GM19023 (cell line): Measurements from ENCODE around the gene IL32.
A peak's percentile ranks its signal among the peaks of the same experiment; 100 is the strongest.

Source experiments
- ATAC-seq: cut with Tn5 transposase; IDR thresholded peaks from one replicate; pipeline ENCODE4 v1.9.1; 2021; ENCODE audit warnings: mild to moderate bottlenecking, moderate library complexity; ENCODE audit not compliant: unreplicated experiment

Gene IL32

GRCh38 chr16:3088925-3089716, 23.7 kb downstream of the IL32 start:
- ATAC-seq = no peak

DNA sequence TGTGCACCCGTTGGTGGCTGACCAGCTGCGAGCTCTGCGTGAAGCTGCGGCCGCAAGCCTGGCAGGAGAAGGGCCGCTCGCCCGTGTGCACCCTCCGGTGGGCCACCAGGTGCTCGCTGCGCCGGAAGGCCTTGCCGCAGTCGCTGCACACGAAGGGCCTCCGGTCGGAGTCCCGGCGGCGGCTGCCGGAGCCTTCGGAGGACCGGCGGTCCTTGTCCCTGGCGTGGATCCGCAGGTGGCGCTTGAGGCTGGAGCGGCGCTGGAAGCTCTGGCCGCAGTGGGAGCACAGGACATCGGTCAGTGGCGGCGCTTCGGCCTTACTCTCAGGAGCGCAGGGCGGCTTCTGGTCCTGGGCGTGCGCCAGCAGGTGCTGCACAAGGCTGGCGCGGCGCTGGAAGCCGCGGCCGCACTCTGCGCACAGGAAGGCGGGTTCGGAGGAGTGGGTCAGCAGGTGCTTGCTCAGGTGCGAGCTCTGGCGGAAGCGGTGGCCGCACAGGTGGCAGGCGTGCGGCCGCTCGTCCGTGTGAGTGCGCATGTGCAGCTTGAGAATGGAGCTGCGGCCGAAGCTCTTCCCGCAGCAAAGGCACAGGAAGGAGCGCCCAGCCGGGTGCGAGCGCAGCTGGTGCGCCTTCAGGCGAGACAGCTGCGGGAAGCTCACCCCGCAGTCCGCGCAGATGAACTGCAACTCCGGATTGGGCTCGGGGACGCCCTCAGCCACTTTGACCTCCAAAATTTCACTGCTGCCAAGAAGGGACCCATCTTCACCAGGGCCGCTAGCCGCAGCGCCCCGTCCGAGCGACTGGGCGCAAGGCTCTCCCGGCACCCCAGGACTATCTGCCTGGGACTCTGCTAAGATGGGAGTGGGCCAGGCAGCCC, 24.5 kb downstream of the IL32 start:
- ATAC-seq = no peak

DNA sequence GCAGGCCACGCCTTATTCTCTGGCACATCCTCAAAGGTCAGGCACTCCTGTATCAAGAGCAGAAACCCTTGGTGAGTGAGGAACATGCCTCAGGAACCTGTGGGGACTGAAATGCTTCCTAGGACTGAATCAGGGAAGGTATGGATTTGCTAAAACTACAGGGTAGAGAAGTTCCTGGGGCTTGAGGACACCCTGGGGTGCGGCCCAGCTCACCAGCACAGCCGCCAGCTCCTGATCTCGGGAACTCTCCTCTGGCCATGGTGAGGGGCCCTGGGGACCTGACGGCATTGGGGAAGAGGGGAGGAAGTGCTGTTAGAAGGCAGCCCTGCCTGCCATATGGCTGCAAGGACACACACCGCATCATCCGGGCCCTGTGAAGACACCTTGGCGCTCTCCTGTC, 26.1 kb downstream of the IL32 start:
- no peak for ATAC-seq

DNA sequence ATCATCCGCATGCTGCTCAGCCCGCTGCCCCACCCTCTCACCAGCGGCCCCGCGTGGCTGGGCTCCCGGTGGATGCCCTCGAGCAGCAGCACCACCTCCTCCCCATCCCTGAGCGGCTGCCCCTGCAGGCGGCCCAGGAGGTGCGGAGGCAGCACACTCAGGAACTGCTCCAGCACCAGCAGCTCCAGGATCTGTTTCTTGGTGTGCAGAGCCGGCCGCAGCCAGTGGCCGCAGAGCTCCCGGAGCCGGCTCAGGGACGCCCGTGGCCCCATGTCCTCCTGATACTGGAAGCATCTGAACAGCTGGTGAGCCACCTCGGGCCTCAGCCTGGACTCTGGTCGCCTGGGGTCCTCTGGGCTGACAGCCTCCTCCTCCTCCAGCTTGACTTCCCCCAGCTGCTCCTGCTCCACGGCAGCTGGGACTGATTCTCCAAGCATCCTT, 27.1 kb downstream of the IL32 start:
- ATAC-seq = no peak

- ATAC-seq = no peak
These were observed 29.0 kb downstream of the IL32 start for GRCh38 chr16:3094289-3095027.

DNA sequence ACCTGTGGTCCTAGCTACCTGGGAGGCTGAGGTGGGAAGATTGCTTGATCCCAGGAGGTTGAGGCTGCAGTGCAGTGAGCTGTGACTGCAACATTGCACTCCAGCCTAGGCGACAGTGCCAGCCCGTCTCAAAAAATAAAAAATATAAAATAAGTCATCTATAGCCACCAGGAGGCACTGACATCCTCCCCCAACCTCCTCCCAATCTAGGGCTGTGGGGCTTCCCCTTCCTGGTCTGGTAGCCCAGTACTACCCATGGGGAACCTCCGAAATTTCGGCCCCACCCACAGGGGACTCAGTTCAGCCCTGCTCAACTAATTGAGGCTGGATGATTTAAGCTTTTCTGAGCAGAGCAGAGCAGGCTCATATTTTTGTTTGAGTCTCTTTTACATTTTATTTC, 30.4 kb downstream of the IL32 start:
- peak; percentile 63 for ATAC-seq

DNA sequence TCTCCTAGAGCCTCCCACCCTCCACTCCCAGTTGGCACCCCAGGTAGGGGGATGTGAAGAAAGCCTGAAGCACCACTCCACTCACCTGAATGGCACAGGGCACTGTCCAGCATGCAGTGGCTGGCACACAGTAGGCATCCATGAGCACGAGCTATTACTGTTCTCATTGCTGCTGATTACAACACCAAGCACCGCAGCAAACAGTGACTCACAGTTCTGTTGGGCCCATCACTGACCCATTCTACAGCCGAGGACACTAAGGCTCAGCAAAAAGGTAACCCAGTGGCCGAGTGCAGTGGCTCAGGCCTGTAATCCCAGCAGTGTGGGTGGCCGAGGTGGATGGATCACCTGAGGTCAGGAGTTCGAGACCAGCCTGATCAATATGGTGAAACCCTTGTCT, 30.9 kb downstream of the IL32 start:
- no peak for ATAC-seq

GRCh38 chr16:3097266-3097665, 31.8 kb downstream of the IL32 start:
- no peak for ATAC-seq

GRCh38 chr16:3098459-3099394, 33.3 kb downstream of the IL32 start, which contains the start of gene ZSCAN10:
ZSCAN10 (minus strand) TSS chr16:3099294; CDS start chr16:3092937, 6,357 bp downstream.
- ATAC-seq = no peak

- no peak for ATAC-seq
These were observed 33.9 kb downstream of the IL32 start for GRCh38 chr16:3099395-3099731.

GRCh38 chr16:3099732-3100499, 34.5 kb downstream of the IL32 start:
- ATAC-seq = no peak

GRCh38 chr16:3101018-3101840, 35.8 kb downstream of the IL32 start:
- ATAC-seq = no peak

GRCh38 chr16:3101841-3102470, 36.5 kb downstream of the IL32 start:
- ATAC-seq = no peak

- ATAC-seq = peak; percentile 82
These were observed 40.9 kb downstream of the IL32 start for GRCh38 chr16:3106205-3106928.

GRCh38 chr16:3112058-3112880, 46.8 kb downstream of the IL32 start, which contains the start of gene ZNF205:
ZNF205 (plus strand) TSS chr16:3112586; CDS start chr16:3113431, 845 bp downstream.
- no peak for ATAC-seq

DNA sequence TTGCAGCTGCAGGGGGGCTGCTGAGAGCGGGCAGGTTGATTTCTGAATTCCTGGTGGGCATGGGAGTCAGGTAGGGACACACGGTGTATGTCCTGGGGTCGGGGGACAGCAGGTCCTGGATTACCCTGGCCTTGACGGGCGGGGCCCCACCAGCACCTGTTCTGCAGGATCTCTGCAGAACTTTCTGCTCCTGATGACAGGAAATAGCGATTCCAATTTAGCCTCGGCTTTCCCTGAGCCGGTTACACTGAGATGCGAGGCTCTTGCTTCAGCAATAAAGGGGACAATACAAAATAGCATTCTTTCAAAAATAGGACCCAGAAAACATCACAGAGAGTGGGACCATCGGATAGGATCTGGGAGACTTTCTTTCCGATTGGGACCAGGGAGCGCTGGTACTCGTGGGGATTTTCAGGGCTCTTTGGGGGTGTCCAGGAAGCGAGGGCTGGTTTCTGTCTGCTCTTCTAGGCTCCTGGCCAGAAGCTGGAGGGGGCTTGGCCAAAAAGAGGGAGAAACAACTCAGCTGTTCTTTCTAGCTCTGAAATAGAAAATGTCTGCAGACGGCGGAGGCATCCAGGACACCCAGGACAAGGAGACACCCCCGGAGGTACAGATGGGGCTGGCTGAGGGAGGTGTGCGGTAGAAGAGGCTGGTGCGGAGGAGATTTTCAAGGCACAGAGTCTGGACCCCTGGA, 47.6 kb downstream of the IL32 start:
- ATAC-seq = no peak
